H9 (cell line): Measurements from ENCODE around the gene SMPD2. TPM values are rescaled to one million over a fixed set of nuclear protein-coding genes. Genes with fewer than 3 reads are reported as not detected.

Experiments used
- DNase-seq: peaks from one replicate; pipeline ENCODE4 v3.0.0-alpha.2; 2017
- H2AFZ ChIP-seq: one replicate; pipeline ENCODE4 v1.6.1; 2013; ENCODE audit warnings: mild to moderate bottlenecking, low read length, control low read depth, moderate library complexity
- H2AK5ac ChIP-seq: 2 replicates; pipeline ENCODE4 v1.6.1; 2013; ENCODE audit warnings: low read length, control low read depth, mixed read lengths; ENCODE audit not compliant: insufficient read length
- H2BK120ac ChIP-seq: one replicate; pipeline ENCODE4 v1.6.1; 2013; ENCODE audit warnings: low read depth, mild to moderate bottlenecking, low read length, control low read depth, inconsistent platforms; ENCODE audit not compliant: poor library complexity, severe bottlenecking
- H2BK12ac ChIP-seq: 2 replicates; pipeline ENCODE4 v1.6.1; 2013; ENCODE audit warnings: low read length, control low read depth, mixed read lengths, low read depth; ENCODE audit not compliant: insufficient read length
- H2BK15ac ChIP-seq: 2 replicates; pipeline ENCODE4 v1.6.1; 2013; ENCODE audit warnings: low read depth, low read length, control low read depth
- H2BK20ac ChIP-seq: one replicate; pipeline ENCODE4 v1.6.1; 2013; ENCODE audit warnings: low read depth, mild to moderate bottlenecking, low read length, control low read depth, inconsistent platforms; ENCODE audit not compliant: poor library complexity, severe bottlenecking
- H2BK5ac ChIP-seq: 2 replicates; pipeline ENCODE4 v1.6.1; 2013; ENCODE audit warnings: low read length, control low read depth, mixed read lengths; ENCODE audit not compliant: insufficient read length
- H3K14ac ChIP-seq: 2 replicates; pipeline ENCODE4 v1.6.1; 2013; ENCODE audit warnings: low read length, control low read depth; ENCODE audit not compliant: insufficient read depth
- H3K18ac ChIP-seq: 2 replicates; pipeline ENCODE4 v1.6.1; 2013; ENCODE audit warnings: low read depth, mild to moderate bottlenecking, mixed read lengths, low read length, control low read depth; ENCODE audit not compliant: insufficient read length
- H3K23ac ChIP-seq: 2 replicates; pipeline ENCODE4 v1.6.1; 2013; ENCODE audit warnings: low read length, control low read depth, mixed read lengths, low read depth; ENCODE audit not compliant: insufficient read length
- H3K23me2 ChIP-seq: 2 replicates; pipeline ENCODE4 v1.6.1; 2013; ENCODE audit warnings: low read depth, mild to moderate bottlenecking, mixed read lengths, low read length, control low read depth; ENCODE audit not compliant: insufficient read length, poor library complexity, severe bottlenecking
- H3K27ac ChIP-seq: 2 replicates; pipeline ENCODE4 v1.5.1; 2013; ENCODE audit warnings: low read length, control low read depth, mixed read lengths, low read depth; ENCODE audit not compliant: insufficient read length
- H3K27me3 ChIP-seq: 2 replicates; pipeline ENCODE4 v1.6.1; 2013; ENCODE audit warnings: low read length, control low read depth, inconsistent platforms; ENCODE audit not compliant: insufficient read depth
- H3K4ac ChIP-seq: 2 replicates; pipeline ENCODE4 v1.6.1; 2013; ENCODE audit warnings: low read depth, mild to moderate bottlenecking, control low read depth, inconsistent platforms, low read length, moderate library complexity
- H3K4me1 ChIP-seq: 2 replicates; pipeline ENCODE4 v1.6.1; 2013; ENCODE audit warnings: low read length, control low read depth, inconsistent platforms; ENCODE audit not compliant: insufficient read depth
- H3K4me2 ChIP-seq: 2 replicates; pipeline ENCODE4 v1.6.1; 2013; ENCODE audit warnings: low read length, control low read depth, mixed read lengths; ENCODE audit not compliant: insufficient read length, insufficient read depth
- H3K56ac ChIP-seq: 2 replicates; pipeline ENCODE4 v1.6.1; 2013; ENCODE audit warnings: low read depth, mild to moderate bottlenecking, mixed read lengths, low read length, control low read depth; ENCODE audit not compliant: insufficient read length
- H3K79me1 ChIP-seq: 2 replicates; pipeline ENCODE4 v1.6.1; 2013; ENCODE audit warnings: low read depth, mild to moderate bottlenecking, moderate library complexity, low read length, control low read depth, inconsistent platforms; ENCODE audit not compliant: insufficient read depth, poor library complexity, severe bottlenecking
- H3K79me2 ChIP-seq: 2 replicates; pipeline ENCODE4 v1.6.1; 2013; ENCODE audit warnings: low read length, control low read depth, inconsistent platforms; ENCODE audit not compliant: insufficient read depth
- H3K9ac ChIP-seq: 2 replicates; pipeline ENCODE4 v1.6.1; 2013; ENCODE audit warnings: low read length, control low read depth, mixed read lengths; ENCODE audit not compliant: insufficient read length; ENCODE audit errors: extremely low read depth
- H3K9me3 ChIP-seq: one replicate; pipeline ENCODE4 v1.6.1; 2013; ENCODE audit warnings: low read depth, low read length, inconsistent platforms; ENCODE audit not compliant: control insufficient read depth
- H3T11ph ChIP-seq: one replicate; pipeline ENCODE4 v1.6.1; 2013; ENCODE audit warnings: mild to moderate bottlenecking, low read length, control low read depth, inconsistent platforms
- H4K20me1 ChIP-seq: one replicate; pipeline ENCODE4 v1.6.1; 2013; ENCODE audit not compliant: control insufficient read depth, insufficient read length, insufficient read depth
- H4K5ac ChIP-seq: 2 replicates; pipeline ENCODE4 v1.6.1; 2013; ENCODE audit warnings: low read depth, mild to moderate bottlenecking, mixed read lengths, low read length, control low read depth; ENCODE audit not compliant: insufficient read length
- H4K8ac ChIP-seq: replicated peaks from 2 replicates; pipeline ENCODE4 v1.6.1; 2013; ENCODE audit warnings: low read length, control low read depth, mixed read lengths, low read depth; ENCODE audit not compliant: insufficient read length
- H4K91ac ChIP-seq: 2 replicates; pipeline ENCODE4 v1.6.1; 2013; ENCODE audit warnings: low read depth, mild to moderate bottlenecking, moderate library complexity, mixed read lengths, low read length, control low read depth; ENCODE audit not compliant: insufficient read length
- H3K27ac Mint-ChIP-seq, 3 experiments: 2 replicates in 2 of 3; 3 replicates in 1 of 3; pipeline ENCODE4 v1.8.0; 2020 to 2021; ENCODE audit warnings: mixed read lengths in 3 of 3, mild to moderate bottlenecking in 1 of 3, moderate library complexity in 1 of 3
- H3K27me3 Mint-ChIP-seq: 2 replicates; pipeline ENCODE4 v1.8.0; 2021; ENCODE audit warnings: low read depth, mild to moderate bottlenecking, moderate library complexity, mixed read lengths
- H3K36me3 Mint-ChIP-seq, 3 experiments: 2 replicates in 2 of 3; 3 replicates in 1 of 3; pipeline ENCODE4 v1.8.0; 2020 to 2021; ENCODE audit warnings: low read depth in 3 of 3, mixed read lengths in 3 of 3; ENCODE audit not compliant: insufficient read depth in 1 of 3
- H3K4me1 Mint-ChIP-seq, 2 experiments: 2 replicates each; pipeline ENCODE4 v1.8.0; 2020; ENCODE audit warnings: mixed read lengths in 2 of 2
- H3K4me3 Mint-ChIP-seq, 2 experiments: 2 replicates in 1 of 2; 3 replicates in 1 of 2; pipeline ENCODE4 v1.8.0; 2020 to 2021; ENCODE audit warnings: mild to moderate bottlenecking in 2 of 2, mixed read lengths in 2 of 2, moderate library complexity in 1 of 2
- H3K9me3 Mint-ChIP-seq, 2 experiments: 2 replicates in 1 of 2; 3 replicates in 1 of 2; pipeline ENCODE4 v1.8.0; 2020; ENCODE audit warnings: mild to moderate bottlenecking in 2 of 2, mixed read lengths in 2 of 2, moderate library complexity in 1 of 2
- CTCF ChIP-seq: fragments of 200-600 bp; sonication (generic); conservative IDR thresholded peaks from 3 replicates; pipeline ENCODE4 v1.8.0; 2021; ENCODE audit warnings: antibody characterized with exemption, mild to moderate bottlenecking
- WGBS: extraction: QIAGEN DNeasy Blood & Tissue Kit; methylation state at CpG from one replicate; pipeline ENCODE4 v1.1.7; 2013; ENCODE audit warnings: missing lambda C conversion rate, low lambda C conversion rate, mixed read lengths; ENCODE audit not compliant: insufficient read length; ENCODE audit errors: extremely low coverage; 5-methylcytosine and 5-hydroxymethylcytosine counted together
- total RNA-seq: library from RNA; stranded (reverse); gene quantifications from 2 replicates; pipeline ENCODE4 v1.2.1, GENCODE V29; 2021

Gene SMPD2
- total RNA-seq, 1 experiment from 2014 or later = 13.0 TPM

GRCh38 chr6:109447087-109447486, 6.6 kb downstream of the SMPD2 start:
- no peak overlapping the region for H4K5ac ChIP-seq
- H2AK5ac ChIP-seq = no peak overlapping the region
- no peak for TF ChIP-seq CTCF
- H4K20me1 ChIP-seq = no peaks in the 10 kb centered on the region
- no peaks in the 10 kb centered on the region for H3K23me2 ChIP-seq
- no peak overlapping the region for H3K27ac ChIP-seq
- no peak overlapping the region for H2AFZ ChIP-seq
- no peak overlapping the region for H2BK120ac ChIP-seq
- no peak overlapping the region for H2BK12ac ChIP-seq
- H3K4me1 Mint-ChIP-seq = peaks cover 3 to 4% of the 10 kb centered on the region in 2 experiments
- no peaks in the 10 kb centered on the region for H3K79me1 ChIP-seq
- no peak overlapping the region for H3K14ac ChIP-seq
- H3K79me2 ChIP-seq = no peaks in the 10 kb centered on the region
- no peak overlapping the region for H3K4me3 Mint-ChIP-seq
- H3K4ac ChIP-seq = no peak overlapping the region
- no peak overlapping the region for H3K18ac ChIP-seq
- H4K8ac ChIP-seq = no peak overlapping the region
- H3K36me3 Mint-ChIP-seq = peaks cover 28 to 77% (median 59%) of the 10 kb centered on the region in 3 experiments
- H2BK15ac ChIP-seq = no peak overlapping the region
- H3K27ac Mint-ChIP-seq = no peak overlapping the region
- no peaks in the 10 kb centered on the region for H3K27me3 Mint-ChIP-seq
- whole genome bisulfite sequencing = no CpG with 5 or more reads among the region's 10 CpGs
- DNase-seq = no peak
- H3K9ac ChIP-seq = no peak overlapping the region
- H2BK5ac ChIP-seq = no peak overlapping the region
- H4K91ac ChIP-seq = no peak overlapping the region
- no peak overlapping the region for H3K23ac ChIP-seq
- no peak overlapping the region for H2BK20ac ChIP-seq
- H3K27me3 ChIP-seq = no peaks in the 10 kb centered on the region
- no peaks in the 10 kb centered on the region for H3K4me1 ChIP-seq
- H3T11ph ChIP-seq = no peak overlapping the region
- H3K56ac ChIP-seq = no peak overlapping the region
- H3K9me3 Mint-ChIP-seq = no peaks in the 10 kb centered on the region; a peak in 1 of 5 replicates
- no peak overlapping the region for H3K4me2 ChIP-seq
- no peaks in the 10 kb centered on the region for H3K9me3 ChIP-seq
